Measurements from ENCODE around the gene PCP4. TPM values are rescaled to one million over a fixed set of nuclear protein-coding genes. Genes with fewer than 3 reads are reported as not detected.

PCP4 gene
- total and polyA plus RNA-seq, 9 of the 15 experiments (the other 6 are each of a cell fraction or from before 2014, with no cell fraction given): not detected

GRCh38 chr21:39927304-39927886, 60.2 kb downstream of the PCP4 start (continued):
- TF ChIP-seq PTRF (tag; IDR thresholded peaks at IDR 0.05) (no peak), ZEB2 (IDR thresholded peaks at IDR 0.05) (no peak)

- POLR2A ChIA-PET: no interaction called here
- TF ChIP-seq POLR2AphosphoS5 (IDR thresholded peaks at IDR 0.05; ENCODE audit: control insufficient read depth, insufficient read depth, low read depth, low read length) (no peak), GTF3C2 (IDR thresholded peaks at IDR 0.05; ENCODE audit: borderline replicate concordance, extremely low read depth, insufficient read length) (no peak), CTCFL (IDR thresholded peaks at IDR 0.05; ENCODE audit: borderline replicate concordance, insufficient read depth, low read depth, low read length, poor library complexity, severe bottlenecking) (no peak), GTF2E2 (tag; IDR thresholded peaks at IDR 0.05) (no peak), NKRF (IDR thresholded peaks at IDR 0.05; ENCODE audit: borderline replicate concordance) (no peak), BRCA1 (IDR thresholded peaks at IDR 0.05) (no peak), BRCA1 (CRISPR knock-in tag; IDR thresholded peaks at IDR 0.05) (no peak), CREB1 (IDR thresholded peaks at IDR 0.05) (no peak), CREB1 (CRISPR knock-in tag; IDR thresholded peaks at IDR 0.05) (no peak), ID3 (CRISPR knock-in tag; IDR thresholded peaks at IDR 0.05) (no peak), ID3 (tag; IDR thresholded peaks at IDR 0.05) (no peak), TRIM24 (IDR thresholded peaks at IDR 0.05) (no peak)
These were observed 65.1 kb downstream of the PCP4 start for GRCh38 chr21:39932335-39932734.

More at GRCh38 chr21:39932335-39932734, 65.1 kb downstream of the PCP4 start:
- BruUV-seq (replicated peaks): no TSS peak
- Histone ChIP-seq H3K36me3 (ENCODE audit: control insufficient read depth, insufficient read depth, low read length) (no peaks in the 10 kb centered on the region), H3K4me3 (no peak overlapping the region), H3K4me2 (ENCODE audit: insufficient read depth, low read length) (no peak overlapping the region), H3K79me2 (ENCODE audit: control insufficient read depth, insufficient read depth, low read length) (no peaks in the 10 kb centered on the region), H3K27ac (ENCODE audit: extremely low read depth, low read depth, low read length) (no peak overlapping the region), H3K9ac (ENCODE audit: insufficient read depth in 1 of 2, low read depth in 2 of 2, low read length in 2 of 2) (no peak overlapping the region), H3K9me3 (replicated peaks; ENCODE audit: control insufficient read depth, insufficient read depth, low read depth, low read length) (no peaks in the 10 kb centered on the region), H3K4me1 (replicated peaks in 1 of 2; ENCODE audit: control insufficient read depth in 2 of 2, insufficient read depth in 2 of 2, low read length in 2 of 2) (no peaks in the 10 kb centered on the region), H3K27me3 (ENCODE audit: control insufficient read depth in 2 of 2, insufficient read depth in 2 of 2, low read length in 2 of 2) (no peaks in the 10 kb centered on the region), H4K20me1 (replicated peaks; ENCODE audit: control insufficient read depth, insufficient read depth, low read length) (no peaks in the 10 kb centered on the region), H3K9me1 (ENCODE audit: control insufficient read depth, insufficient read depth, low read length) (no peaks in the 10 kb centered on the region), H2AFZ (ENCODE audit: low read depth, low read length) (no peak overlapping the region)
- in situ Hi-C loops (cut with MboI): no loop called here
- DNase-seq (ENCODE audit: extremely low read depth in 1 of 4, low spot score in 3 of 4): no peak
- FAIRE-seq: no peak
- CTCF ChIA-PET (ENCODE audit: low intra/inter-chr PET ratio): no interaction called here
- no peak for ATAC-seq
- 0% methylated on average over 1 of the region's 1 CpG for WGBS (ENCODE audit: insufficient coverage, low coverage, missing lambda C conversion rate)
- intact Hi-C loops (cut with micrococcal nuclease): no loop called here

All from K562 (cell line).